ENCODE measurements around the gene ARHGEF12.

The ARHGEF12 gene

GRCh38 chr11:120317689-120318480 lies 18.3 kb upstream of the ARHGEF12 start:
- no peak for DNase-seq

- DNase-seq: no peak
Measured at GRCh38 chr11:120318906-120319305, 17.3 kb upstream of the ARHGEF12 start.

GRCh38 chr11:120324932-120325810 lies 11.0 kb upstream of the ARHGEF12 start, which contains the start of gene TLCD5:
TSS of gene TLCD5 (plus strand) at chr11:120325299. CDS start at chr11:120327442, 2,143 bp downstream.
- peak; percentile 81 for DNase-seq

DNA sequence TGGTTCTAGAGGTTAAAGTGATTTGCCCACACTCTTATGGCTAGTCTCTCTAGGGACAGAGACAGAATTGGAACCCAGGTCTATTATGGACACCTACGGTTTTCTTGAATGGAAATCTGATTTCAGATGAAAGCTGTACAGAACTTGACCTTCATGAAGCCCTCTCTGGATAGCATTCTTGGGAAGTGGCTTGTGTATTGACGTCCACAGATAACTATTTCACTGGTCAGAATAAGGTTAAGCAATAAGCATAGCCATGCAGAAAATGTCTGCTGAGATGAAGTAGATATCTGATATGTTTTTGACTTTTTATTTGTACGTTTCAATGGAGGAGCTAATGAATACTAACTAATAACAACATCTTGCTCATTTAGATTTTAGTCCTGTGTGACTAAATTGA lies 10.0 kb upstream of the ARHGEF12 start:
- DNase-seq: no peak

- no peak for DNase-seq
Measured at GRCh38 chr11:120326845-120327281, 9.3 kb upstream of the ARHGEF12 start.

DNA sequence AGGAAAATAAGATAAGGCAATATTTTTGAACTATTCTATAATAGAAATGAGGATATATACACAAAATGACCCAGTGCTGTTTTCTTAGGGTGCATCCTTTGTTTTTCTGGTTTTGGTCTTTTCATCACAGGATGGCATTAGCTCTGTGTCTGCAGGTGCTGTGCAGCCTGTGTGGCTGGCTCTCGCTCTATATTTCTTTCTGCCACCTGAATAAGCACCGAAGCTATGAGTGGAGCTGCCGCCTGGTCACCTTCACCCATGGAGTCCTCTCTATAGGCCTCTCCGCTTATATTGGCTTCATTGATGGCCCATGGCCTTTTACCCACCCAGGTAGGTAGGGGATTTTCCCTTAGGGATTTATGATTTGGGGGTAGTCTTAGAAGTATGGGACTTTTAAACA lies 8.9 kb upstream of the ARHGEF12 start:
- no peak for DNase-seq

DNA sequence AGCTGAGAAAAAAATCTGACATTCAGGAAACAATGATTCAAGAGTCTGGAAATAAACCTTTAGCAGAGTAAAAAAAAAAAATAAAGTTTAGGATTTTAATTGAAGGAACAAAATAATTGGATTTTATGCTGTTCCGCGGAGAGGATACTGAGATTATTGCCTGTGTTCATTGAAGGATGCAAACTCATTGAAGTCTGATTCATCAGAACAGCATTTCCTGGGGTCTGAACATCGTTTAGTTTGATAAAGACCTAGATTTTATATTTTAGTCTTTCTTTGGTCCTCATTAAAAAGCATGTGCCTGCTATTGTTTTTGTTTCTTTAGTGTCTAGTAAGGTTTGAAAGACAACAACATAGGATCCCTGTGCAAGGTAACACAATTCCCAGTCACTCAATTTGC lies 6.7 kb upstream of the ARHGEF12 start:
- no peak for DNase-seq

- DNase-seq: no peak
Measured at GRCh38 chr11:120330045-120330444, 6.2 kb upstream of the ARHGEF12 start.

DNA sequence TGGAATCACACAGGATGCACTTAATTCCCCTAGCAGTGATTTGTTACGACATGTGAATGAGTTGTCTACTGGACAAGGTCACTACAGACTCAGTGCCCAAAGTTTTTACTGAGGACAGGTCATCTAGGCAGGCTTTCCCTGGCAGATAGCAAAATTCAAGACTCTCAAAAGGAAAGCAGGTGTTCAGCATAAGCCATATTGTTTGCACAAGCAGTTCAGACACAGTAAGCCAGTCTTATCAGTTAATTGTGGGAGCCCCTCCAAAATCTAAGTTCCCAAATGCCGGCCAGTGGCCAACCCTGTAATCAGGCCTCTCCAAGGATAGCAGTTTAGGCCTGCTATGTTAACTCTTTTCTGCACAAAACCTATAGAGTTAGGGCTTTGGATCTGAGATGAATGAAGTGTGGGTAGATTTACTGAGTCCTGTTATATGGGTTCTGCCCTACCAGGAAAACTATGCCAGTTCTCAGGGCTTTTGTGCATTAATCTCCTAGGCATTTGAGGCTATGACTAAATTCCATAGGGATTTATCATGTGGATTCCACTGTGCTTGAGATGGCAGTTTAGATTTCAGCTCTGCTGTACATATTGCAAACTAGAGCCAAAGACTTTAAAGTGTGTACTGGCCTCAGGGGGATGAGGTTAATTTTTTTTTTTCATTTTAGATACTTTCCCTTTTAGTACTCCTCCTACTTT lies 4.8 kb upstream of the ARHGEF12 start:
- DNase-seq: no peak

GRCh38 chr11:120332822-120333716 lies 3.1 kb upstream of the ARHGEF12 start:
- no peak for DNase-seq

DNA sequence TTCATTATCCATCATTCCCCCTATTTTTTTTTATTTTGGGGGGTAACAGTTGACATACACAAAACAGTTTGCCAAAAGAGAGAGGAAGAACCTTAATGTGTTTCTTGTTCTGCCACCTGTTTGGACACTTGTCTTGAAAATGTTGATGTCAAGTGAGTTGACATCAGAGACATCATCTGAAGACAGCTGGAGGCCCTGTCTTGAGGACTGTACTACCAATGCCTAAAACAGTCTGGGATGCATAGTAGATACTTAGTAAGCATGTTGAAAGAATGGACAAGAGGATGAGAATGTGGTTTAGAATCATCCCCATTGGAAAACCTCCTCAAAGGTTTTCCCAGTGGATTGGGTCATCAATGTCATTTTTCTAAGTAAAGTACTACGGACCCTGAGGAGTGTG lies 2.4 kb upstream of the ARHGEF12 start:
- DNase-seq: no peak

- no peak for DNase-seq
Measured at GRCh38 chr11:120334332-120334731, 1.9 kb upstream of the ARHGEF12 start.

DNA sequence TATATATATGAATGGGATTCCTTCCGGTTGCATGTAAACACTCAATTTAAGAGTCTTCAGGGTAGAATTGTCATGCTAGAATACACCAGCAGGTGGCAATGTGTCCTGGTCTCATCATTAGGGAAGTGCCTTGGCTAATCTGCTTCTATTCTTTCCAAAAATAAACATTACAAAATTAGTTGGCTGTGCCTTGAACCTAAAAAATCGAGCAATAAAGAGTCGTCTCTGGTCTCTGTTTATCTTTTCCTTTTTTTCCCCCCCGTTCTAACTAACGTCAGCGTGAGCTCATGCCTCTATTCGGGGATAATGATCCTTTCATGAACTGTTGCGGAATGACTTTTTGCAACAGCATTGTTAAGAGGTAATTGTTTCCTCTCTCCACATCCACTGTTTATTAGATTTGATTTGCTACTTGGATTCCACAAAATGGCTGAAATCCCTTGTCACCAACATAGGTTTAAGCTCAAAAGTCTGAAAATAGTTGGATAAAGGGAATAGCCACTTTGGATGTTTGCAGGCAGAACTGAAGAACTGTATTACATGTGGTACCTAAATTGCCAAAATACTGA lies 1.2 kb upstream of the ARHGEF12 start:
- peak; percentile 52 for DNase-seq

DNA sequence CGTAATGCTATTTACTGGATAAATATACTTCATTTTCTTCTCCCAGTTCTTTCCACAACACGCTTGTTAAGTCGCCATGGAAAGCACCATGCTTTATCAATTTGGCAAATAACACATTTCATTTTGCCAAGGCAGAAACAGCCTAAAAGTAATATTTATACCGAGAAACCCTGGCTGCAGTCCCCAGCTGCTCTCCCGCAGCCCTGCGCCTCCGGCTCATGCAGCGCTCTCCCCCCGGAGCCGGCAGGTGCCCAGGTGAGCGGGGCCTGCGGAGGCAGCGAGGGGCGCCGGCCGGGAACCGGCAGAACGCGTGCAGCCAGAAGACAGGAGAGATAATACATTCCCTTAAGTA lies 681 bp upstream of the ARHGEF12 start:
- peak; percentile 55 for DNase-seq

DNA sequence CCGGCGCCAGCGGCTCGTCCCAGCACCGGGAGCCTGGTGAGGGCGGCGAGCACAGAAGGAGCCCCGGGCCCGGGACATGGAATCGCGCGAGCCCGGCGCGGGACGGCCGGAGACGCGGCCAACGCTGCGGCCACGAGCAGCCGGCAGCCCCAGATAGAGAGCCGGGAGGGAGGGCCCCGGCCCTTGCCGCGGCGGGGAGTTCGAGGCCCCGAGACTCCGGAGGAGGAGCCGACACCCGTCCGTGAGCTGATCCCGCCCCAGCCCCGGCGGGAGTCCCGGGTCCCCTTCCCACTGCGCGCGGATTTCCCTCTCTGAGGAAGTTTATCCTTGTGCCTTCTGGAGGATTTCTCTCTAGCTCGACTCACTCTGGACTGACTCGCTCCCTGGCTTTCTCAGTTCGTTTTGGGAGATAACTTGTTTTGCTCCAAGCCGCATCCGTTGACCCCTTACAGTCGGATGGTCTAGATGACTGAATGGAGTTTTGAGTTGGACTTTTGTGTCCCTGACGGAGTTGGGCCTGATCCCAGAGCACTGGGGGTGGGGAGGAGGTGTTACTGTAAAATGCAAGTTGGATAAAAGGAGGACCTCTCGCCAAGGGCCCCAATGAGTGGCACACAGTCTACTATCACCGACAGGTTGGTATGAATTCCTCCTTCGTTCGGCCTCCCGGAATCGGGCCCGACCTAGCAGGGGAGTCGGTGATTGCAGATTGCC lies 585 bp downstream of the ARHGEF12 start:
- no peak for DNase-seq

DNA sequence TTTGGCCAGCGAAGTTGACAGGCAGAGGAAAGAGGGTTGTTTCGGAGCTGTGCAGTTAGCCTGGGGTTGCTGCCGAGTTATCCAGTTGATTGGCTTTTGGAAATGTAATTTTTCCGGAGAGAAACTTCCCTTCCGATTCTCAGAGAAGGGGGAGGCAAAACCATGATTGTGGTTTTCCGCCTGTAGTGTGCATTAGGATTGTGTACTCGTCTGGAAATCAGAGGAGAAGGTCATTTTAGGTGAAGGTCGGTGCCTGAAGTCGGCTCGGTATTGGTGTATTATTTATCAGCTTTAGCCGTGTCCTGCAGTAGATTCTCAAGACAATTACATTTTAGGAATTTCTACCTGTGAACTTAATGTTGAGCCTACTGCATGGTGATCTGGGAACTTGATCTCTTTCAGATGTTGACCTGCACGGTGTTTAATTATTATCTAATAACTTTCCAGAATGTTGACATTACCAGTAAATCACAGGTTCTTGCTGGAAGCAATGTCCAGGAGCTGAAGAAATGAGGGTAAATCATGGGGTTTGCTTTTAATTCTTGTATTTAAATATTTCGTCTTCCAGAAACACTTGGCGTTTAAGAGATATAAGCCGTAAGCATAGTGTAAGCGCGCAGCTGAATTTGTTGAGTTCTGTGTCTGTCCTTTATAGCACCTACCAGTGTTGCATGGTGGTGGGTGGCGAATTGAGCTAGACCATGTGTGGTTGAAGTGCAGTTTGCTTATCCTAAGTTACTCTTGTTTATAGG lies 1.3 kb downstream of the ARHGEF12 start:
- DNase-seq: no peak

- DNase-seq: no peak
Measured at GRCh38 chr11:120338107-120338933, 2.1 kb downstream of the ARHGEF12 start.

DNA sequence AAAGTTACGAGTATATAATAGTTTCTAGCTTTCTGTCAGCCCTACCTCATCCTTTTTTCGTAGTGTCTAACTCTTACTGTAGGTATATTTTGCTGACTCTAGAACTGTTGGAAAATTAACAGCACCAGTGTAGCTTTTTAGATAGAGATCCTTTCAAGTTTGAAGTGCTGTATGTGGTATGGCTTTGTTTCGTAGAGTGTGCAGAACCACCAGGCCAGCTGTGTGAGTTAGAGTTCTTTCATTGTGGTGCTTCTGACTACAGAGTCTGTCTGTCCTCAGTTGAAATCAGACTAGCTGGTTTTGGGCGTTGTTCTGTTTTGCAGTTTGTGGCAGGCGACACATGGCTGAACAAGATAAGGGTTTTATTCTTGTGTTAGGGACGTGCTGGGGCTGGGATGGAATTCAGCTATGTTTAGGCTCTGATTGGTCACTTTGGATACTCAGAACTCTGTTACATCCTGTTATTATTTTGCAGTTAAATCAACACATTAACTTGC lies 3.2 kb downstream of the ARHGEF12 start:
- no peak for DNase-seq

GRCh38 chr11:120340529-120340928 lies 4.3 kb downstream of the ARHGEF12 start:
- no peak for DNase-seq
